Adrenal gland (tissue), 12 donors: Measurements from ENCODE around the gene SLC19A1. TPM values are rescaled to one million over a fixed set of nuclear protein-coding genes. Genes with fewer than 3 reads are reported as not detected.

Source experiments
- DNase-seq, 7 donors: peaks; one replicate each; pipeline ENCODE4 v3.0.0-alpha.2; 2019 to 2020
- H3K27ac ChIP-seq, 5 donors: fragments of 200-600 bp; sonication (generic) in 4 of 5; 1 replicate in 3 of 5; 2 replicates in 2 of 5; pipeline versions ENCODE4 v1.5.1 to v1.8.0; 2016 to 2020; ENCODE audit warnings: mild to moderate bottlenecking in 1 of 5
- H3K27me3 ChIP-seq: fragments of 200-600 bp; 2 replicates; pipeline ENCODE4 v1.8.0; 2021
- H3K36me3 ChIP-seq, 2 donors: fragments of 200-600 bp; replicated peaks in 1 of 2; 1 replicate in 1 of 2; 2 replicates in 1 of 2; pipeline versions ENCODE4 v1.5.1 to v1.8.0; 2018 to 2022
- H3K4me1 ChIP-seq, 2 donors: fragments of 200-600 bp; replicated peaks in 1 of 2; 1 replicate in 1 of 2; 2 replicates in 1 of 2; pipeline versions ENCODE4 v1.5.1 to v1.8.0; 2018 to 2021
- H3K4me3 ChIP-seq, 4 donors: fragments of 200-600 bp; sonication (generic) in 3 of 4; one replicate each; pipeline ENCODE4 v1.5.1; 2016 to 2018
- H3K9me3 ChIP-seq, 3 donors: fragments of 200-600 bp; sonication (generic) in 1 of 3; replicated peaks in 1 of 3; 1 replicate in 2 of 3; 2 replicates in 1 of 3; pipeline versions ENCODE4 v1.5.1 to v1.8.0; 2016 to 2021
- POLR2A ChIP-seq, 2 donors: fragments of 450-650 bp; IDR thresholded peaks; one replicate each; pipeline ENCODE4 v1.6.1; 2017; ENCODE audit warnings: antibody characterized with exemption in 2 of 2, mild to moderate bottlenecking in 2 of 2, moderate library complexity in 1 of 2
- WGBS, 4 donors: extraction: QIAGEN DNeasy Blood & Tissue Kit in 2 of 4; methylation state at CpG; one replicate each; pipeline versions ENCODE4 v1.1.5 to v1.1.7; 2013 to 2017; 5-methylcytosine and 5-hydroxymethylcytosine counted together
- intact Hi-C, 2 donors: fragments of 100-400 bp; cut with DNase I; formaldehyde crosslinking; loops; one replicate each; pipeline versions ENCODE4 v1.14.1 to v1.15.0; 2022 to 2023
- polyA plus RNA-seq, 3 donors: library from polyadenylated mRNA; stranded (reverse); fragments of 200-250 nt in 2 of 3; fragments of 350-450 nt in 1 of 3; fragmentation: Illumina TruSeq in 1 of 3; extraction: RNeasy Lipid Tissue Mini Kit (QIAGEN cat#74804) in 1 of 3; gene quantifications; one replicate each; pipeline ENCODE4 v1.2.3, GENCODE V29; 2013 to 2014
- total RNA-seq, 9 donors: library from RNA; depleted of rRNA in 4 of 9; stranded (reverse); fragments of >200 nt in 4 of 9; fragments of 120-200 nt in 1 of 9; fragmentation: NEBNext Ultra II Directional in 1 of 9; extraction: Animal tissue kit (Norgen Biotek cat#: 25700) in 1 of 9; gene quantifications; one replicate each; pipeline versions ENCODE4 v1.1.0 to v1.2.4, GENCODE V29; 2013 to 2023
- TF ChIP-seq, protein P1 (sequence below), 6 experiments: fragments of 450-650 bp in 4 of 6; fragments of 200-600 bp in 2 of 6; sonication (generic) in 1 of 6; IDR thresholded peaks; 1 replicate in 5 of 6; 2 replicates in 1 of 6; pipeline versions ENCODE4 v1.5.1 to v1.8.0; 2016 to 2021; ENCODE audit warnings: antibody characterized with exemption in 6 of 6, mild to moderate bottlenecking in 2 of 6, moderate library complexity in 1 of 6
- donor health status: healthy with polysubstance abuse.
- donor health status: Bipolar disorder and iron deficiency.
- donor health status: DM: yes; HTN: yes; CAD: no.
- donor health status: DM: no; HTN: no; CAD: no.
- donor health status: DM: no; HTN: no; CAD: no.
- donor health status: DM: yes; HTN: yes; CAD: no.

Gene SLC19A1
- total and polyA plus RNA-seq, 12 donors = 1.7 to 21.2 (median 15.3) TPM

GRCh38 chr21:45541221-45542039, 810 bp downstream of the SLC19A1 start:
- Histone ChIP-seq H3K9me3 (no peaks in the 10 kb centered on the region), H3K4me1 (peaks cover 7 to 13% of the 10 kb centered on the region in 2 donors), H3K36me3 (no peaks in the 10 kb centered on the region), H3K4me3 (peak overlapping the region in 2 of 4 donors; percentile 53 to 94), H3K27ac (peak overlapping the region in 2 of 5 donors; percentile 47 to 80), H3K27me3 (no peaks in the 10 kb centered on the region)
- intact Hi-C loops = no loop called here
- TF ChIP-seq, protein P1, sequence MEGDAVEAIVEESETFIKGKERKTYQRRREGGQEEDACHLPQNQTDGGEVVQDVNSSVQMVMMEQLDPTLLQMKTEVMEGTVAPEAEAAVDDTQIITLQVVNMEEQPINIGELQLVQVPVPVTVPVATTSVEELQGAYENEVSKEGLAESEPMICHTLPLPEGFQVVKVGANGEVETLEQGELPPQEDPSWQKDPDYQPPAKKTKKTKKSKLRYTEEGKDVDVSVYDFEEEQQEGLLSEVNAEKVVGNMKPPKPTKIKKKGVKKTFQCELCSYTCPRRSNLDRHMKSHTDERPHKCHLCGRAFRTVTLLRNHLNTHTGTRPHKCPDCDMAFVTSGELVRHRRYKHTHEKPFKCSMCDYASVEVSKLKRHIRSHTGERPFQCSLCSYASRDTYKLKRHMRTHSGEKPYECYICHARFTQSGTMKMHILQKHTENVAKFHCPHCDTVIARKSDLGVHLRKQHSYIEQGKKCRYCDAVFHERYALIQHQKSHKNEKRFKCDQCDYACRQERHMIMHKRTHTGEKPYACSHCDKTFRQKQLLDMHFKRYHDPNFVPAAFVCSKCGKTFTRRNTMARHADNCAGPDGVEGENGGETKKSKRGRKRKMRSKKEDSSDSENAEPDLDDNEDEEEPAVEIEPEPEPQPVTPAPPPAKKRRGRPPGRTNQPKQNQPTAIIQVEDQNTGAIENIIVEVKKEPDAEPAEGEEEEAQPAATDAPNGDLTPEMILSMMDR (IDR thresholded peaks at IDR 0.05) = no peak
- TF ChIP-seq POLR2A (IDR thresholded peaks at IDR 0.05) = no peak
- DNase-seq = peak; percentile 74 to 89 (median 80)
- WGBS, 4 donors = 5 to 93% (median 17%) methylated on average over 2 to 50 of the region's 50 CpGs

DNA sequence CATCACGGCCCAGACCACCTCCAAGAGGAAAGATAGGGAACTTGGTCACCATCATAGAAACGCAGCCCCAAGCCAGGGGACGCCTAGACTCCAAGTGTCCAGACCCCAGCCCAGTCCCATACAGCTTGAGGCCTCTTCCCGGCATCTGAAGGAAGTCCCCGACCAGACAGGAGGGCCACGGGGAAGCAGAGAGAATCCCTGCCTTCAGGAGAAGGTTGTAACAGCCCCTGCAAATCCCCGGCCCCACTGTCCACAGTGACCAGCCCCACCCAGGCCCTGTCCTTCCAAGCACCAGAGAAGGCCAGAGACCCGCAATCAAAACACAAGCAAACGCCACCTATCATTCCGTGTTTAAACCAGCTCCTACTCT, 1.7 kb downstream of the SLC19A1 start:
- no peaks in the 10 kb centered on the region for H3K36me3 ChIP-seq
- no peak overlapping the region for H3K27ac ChIP-seq
- no peaks in the 10 kb centered on the region for H3K9me3 ChIP-seq
- intact Hi-C loops = no loop called here
- no peak for TF ChIP-seq POLR2A (IDR thresholded peaks at IDR 0.05)
- TF ChIP-seq, protein P1 (IDR thresholded peaks at IDR 0.05) = no peak
- H3K27me3 ChIP-seq = no peaks in the 10 kb centered on the region
- no peak overlapping the region for H3K4me3 ChIP-seq
- WGBS, 4 donors = 90 to 96% (median 94%) methylated on average over 4 to 10 of the region's 10 CpGs
- DNase-seq = peak in 3 of 7 donors; percentile 9 to 19 (median 10)
- H3K4me1 ChIP-seq = peaks cover 7 to 13% of the 10 kb centered on the region in 2 donors

- Histone ChIP-seq H3K4me3 (no peak overlapping the region), H3K27me3 (no peaks in the 10 kb centered on the region), H3K9me3 (no peaks in the 10 kb centered on the region), H3K4me1 (peaks cover 8 to 17% of the 10 kb centered on the region in 2 donors), H3K36me3 (no peaks in the 10 kb centered on the region), H3K27ac (no peak overlapping the region)
- intact Hi-C loops = no loop called here
- no peak for TF ChIP-seq POLR2A (IDR thresholded peaks at IDR 0.05)
- TF ChIP-seq, protein P1 (IDR thresholded peaks at IDR 0.05) = no peak
- 92 to 98% (median 96%) methylated on average over 10 to 24 of the region's 24 CpGs for WGBS, 4 donors
- DNase-seq = peak in 5 of 7 donors; percentile 7 to 50 (median 18)
Measured at GRCh38 chr21:45539796-45540600, 2.2 kb downstream of the SLC19A1 start.
